C4-2B (cell line): ENCODE results near the gene DAD1.
"Not testable (repeated sequence)": the region's sequence is repeated elsewhere in the genome, so short reads cannot be mapped to it uniquely, and the experiment has no call there.

Source experiments
- H3K27ac ChIP-seq: fragments of 450-650 bp; 2 replicates; pipeline ENCODE4 v1.5.1; 2017
- ZFX ChIP-seq: fragments of 450-650 bp; IDR thresholded peaks from 2 replicates; pipeline ENCODE4 v1.6.1; 2017
- TF ChIP-seq, protein P1 (sequence below): fragments of 450-650 bp; conservative IDR thresholded peaks from 2 replicates; pipeline ENCODE4 v1.5.1; 2017; ENCODE audit warnings: mild to moderate bottlenecking

The DAD1 gene

DNA sequence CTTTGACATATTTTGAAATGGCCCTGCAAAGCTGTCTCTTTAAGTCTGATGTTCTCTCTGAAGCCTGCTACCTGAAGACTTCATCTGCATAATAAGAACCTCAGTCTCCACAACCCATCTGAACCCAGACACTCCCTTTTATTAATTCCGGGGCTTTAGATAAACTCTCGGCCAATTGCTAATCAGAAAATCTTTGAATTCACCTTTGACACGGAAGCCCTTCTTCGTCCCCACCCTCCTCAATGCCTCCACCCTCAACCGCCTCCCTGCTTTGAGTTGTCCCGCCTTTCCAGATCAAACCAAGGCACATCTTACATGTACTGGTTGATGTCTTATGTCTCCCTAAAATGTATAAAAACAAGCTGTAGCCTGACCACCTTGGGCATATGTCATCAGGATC is 37.6 kb upstream of the DAD1 start:
- H3K27ac ChIP-seq, result no peak overlapping the region
- TF ChIP-seq ZFX, result no peak
- TF ChIP-seq, protein P1, sequence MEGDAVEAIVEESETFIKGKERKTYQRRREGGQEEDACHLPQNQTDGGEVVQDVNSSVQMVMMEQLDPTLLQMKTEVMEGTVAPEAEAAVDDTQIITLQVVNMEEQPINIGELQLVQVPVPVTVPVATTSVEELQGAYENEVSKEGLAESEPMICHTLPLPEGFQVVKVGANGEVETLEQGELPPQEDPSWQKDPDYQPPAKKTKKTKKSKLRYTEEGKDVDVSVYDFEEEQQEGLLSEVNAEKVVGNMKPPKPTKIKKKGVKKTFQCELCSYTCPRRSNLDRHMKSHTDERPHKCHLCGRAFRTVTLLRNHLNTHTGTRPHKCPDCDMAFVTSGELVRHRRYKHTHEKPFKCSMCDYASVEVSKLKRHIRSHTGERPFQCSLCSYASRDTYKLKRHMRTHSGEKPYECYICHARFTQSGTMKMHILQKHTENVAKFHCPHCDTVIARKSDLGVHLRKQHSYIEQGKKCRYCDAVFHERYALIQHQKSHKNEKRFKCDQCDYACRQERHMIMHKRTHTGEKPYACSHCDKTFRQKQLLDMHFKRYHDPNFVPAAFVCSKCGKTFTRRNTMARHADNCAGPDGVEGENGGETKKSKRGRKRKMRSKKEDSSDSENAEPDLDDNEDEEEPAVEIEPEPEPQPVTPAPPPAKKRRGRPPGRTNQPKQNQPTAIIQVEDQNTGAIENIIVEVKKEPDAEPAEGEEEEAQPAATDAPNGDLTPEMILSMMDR, result no peak

DNA sequence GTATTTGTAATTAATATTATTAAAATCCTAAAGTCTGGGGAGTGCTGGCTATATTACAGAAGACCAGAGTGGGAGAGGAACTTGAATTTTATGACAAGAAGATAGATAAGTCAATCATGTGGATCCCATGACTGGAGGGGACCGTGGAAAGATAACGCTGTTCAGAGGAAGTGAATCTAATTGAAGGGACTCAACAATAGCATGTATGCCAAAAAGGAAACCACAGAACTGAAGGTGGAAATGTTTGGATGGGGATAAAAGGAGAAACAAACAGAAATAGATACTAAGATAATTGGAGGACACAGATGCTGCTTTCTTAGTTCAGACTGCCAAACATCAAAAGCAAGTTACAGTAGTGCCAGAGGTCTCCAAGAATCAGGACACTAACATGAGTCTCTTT is 34.0 kb upstream of the DAD1 start:
- TF ChIP-seq ZFX, result no peak
- TF ChIP-seq, protein P1, result no peak
- H3K27ac ChIP-seq, result no peak overlapping the region

DNA sequence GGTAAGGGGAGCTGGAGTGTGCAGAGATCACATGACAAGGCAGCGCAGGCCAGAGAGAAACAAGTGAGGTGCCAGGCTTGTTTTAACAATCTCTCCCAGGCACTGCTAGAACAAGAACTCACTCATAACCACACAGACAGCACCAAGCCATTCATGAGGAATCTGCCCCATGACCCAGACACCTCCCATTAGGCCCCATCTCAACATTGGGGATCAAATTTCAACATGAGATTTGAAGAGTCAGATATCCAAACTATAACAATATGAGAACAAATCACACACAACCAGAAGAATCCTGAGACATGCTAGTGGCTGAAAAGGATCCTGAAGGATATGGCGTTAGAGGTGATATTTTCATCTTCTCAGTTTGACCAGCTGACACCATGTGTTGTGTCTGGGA is 33.2 kb upstream of the DAD1 start:
- H3K27ac ChIP-seq, result no peak overlapping the region

DNA sequence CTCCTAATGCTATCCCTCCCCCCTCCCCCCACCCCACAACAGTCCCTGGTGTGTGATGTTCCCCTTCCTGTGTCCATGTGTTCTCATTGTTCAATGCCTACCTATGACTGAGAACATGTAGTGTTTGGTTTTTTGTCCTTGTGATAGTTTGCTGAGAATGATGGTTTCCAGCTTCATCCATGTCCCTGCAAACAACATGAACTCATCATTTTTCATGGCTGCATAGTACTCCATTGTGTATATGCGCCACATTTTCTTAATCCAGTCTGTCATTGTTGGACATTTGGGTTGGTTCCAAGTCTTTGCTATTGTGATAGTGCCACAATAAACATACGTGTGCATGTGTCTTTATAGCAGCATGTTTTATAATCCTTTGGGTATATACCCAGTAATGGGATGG is 26.7 kb upstream of the DAD1 start:
- H3K27ac ChIP-seq, result not testable (repeated sequence)

More for the DNA sequence above, 33.2 kb upstream of the DAD1 start:
- TF ChIP-seq, protein P1, result no peak
- no peak for TF ChIP-seq ZFX

DNA sequence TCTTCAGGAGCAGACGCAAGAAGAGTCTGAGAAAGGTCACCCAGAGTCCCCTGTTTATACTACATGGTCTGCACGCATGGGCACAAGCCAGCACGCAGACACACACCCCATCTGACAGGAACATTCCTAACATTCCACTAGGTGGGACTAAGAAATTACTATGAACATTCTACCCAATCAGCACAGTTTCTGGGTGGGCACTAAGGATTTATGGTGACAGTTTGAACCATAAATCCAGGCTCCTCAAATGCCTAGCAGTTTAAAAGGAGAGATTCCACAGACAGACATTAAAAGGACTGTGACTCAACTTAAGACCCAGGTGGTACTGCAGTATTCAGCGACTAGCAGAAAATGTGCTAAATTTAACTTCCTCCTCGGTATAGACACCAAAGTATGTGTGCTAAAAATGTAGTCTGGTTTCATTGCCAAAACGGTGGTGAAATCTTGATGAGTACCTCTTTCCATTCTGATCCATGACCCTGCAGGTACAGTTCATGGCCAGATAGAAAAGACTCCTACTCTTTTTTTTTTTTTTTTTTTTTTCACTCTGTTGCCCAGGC is 25.3 kb upstream of the DAD1 start:
- no peak for TF ChIP-seq ZFX
- TF ChIP-seq, protein P1, result no peak
- no peak overlapping the region for H3K27ac ChIP-seq

DNA sequence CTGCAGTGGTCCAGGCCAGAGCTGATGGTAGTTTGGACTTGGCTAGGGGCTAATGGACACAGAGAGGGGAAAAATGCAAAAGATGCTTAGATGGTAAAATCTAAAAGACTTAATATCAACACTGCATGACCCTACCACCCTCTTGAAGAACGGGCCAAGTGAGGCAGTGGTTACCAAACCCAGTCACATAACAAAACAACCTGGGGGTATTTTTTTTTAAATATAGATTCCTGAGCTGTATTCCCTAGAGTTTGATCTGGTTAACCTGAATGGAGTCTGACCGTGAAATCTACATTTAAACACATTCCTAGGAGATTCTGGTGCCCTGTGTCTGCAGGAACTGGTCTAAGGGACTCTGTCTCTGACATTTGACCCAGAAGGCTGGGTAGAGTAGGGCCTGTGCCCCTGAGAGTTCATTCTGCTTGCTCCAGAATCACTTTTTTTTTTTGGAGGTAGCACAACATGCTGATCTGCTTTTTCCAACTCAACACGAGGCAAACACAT is 24.8 kb upstream of the DAD1 start:
- TF ChIP-seq, protein P1, result no peak
- no peak for TF ChIP-seq ZFX
- no peak overlapping the region for H3K27ac ChIP-seq

DNA sequence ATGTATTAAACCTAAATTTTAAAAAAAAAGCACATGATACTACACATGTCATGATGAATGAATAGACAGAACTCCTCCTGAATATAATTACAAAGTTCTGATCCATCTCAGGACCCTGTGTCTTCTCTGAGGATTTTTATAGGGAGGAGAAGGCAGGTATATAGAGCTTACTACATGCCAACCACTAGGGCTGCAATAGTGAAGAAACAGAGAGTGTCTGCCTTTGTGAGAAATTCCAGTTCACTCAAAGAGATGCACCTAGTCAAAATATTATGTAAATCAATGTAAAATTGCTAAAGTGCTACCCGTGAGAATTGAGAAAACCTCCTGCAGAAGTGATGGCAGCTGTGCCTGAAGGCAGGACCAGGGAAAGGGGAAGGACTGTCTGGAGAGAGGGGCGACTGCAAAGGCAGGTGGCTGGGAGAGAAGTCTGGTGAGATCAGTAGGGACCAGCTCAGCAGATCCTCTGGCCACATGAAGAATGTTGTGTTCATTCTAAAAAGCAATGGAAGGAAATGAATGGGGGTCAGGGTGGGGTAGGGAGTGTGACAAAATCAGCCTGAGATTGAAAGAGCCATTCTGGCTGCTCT is 24.2 kb upstream of the DAD1 start:
- no peak overlapping the region for H3K27ac ChIP-seq
- TF ChIP-seq ZFX, result no peak
- TF ChIP-seq, protein P1, result no peak

DNA sequence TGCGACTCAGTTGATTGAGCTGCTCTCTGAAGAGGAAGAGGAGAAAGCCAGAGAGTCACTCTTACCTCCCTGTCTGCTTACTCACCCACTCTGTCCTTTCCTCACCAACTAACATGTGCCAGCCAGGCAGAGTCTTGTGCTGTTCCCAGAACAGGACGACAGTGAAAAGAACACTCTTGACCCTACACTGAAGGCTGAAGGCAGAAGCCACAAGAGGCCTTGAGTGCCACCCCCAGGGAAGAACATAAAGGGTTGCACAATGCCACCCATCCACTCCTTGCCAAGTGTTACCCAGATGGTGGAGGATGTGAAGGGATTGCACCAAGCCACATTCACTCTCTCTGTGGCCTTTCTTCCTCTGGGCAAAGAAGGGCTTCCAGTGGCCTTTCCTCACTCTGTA is 21.9 kb upstream of the DAD1 start:
- H3K27ac ChIP-seq, result no peak overlapping the region
- TF ChIP-seq ZFX, result no peak
- TF ChIP-seq, protein P1, result no peak
